Trophoblast cell (in vitro differentiated cells and primary cell): Measurements from ENCODE around the gene GFAP.

Experiments
- DNase-seq, 2 donors: peaks; one replicate each; pipeline ENCODE4 v3.0.0-alpha.2; 2016
- H2AFZ ChIP-seq: 2 replicates; pipeline ENCODE4 v1.6.1; 2013; ENCODE audit warnings: low read length, moderate library complexity, mild to moderate bottlenecking; ENCODE audit not compliant: insufficient read depth, poor library complexity
- H2AK5ac ChIP-seq: 2 replicates; pipeline ENCODE4 v1.6.1; 2013; ENCODE audit warnings: mild to moderate bottlenecking, low read length
- H2BK120ac ChIP-seq: 2 replicates; pipeline ENCODE4 v1.6.1; 2013; ENCODE audit warnings: low read length, mild to moderate bottlenecking, moderate library complexity; ENCODE audit not compliant: insufficient read depth, poor library complexity
- H2BK12ac ChIP-seq: 2 replicates; pipeline ENCODE4 v1.6.1; 2013; ENCODE audit warnings: mild to moderate bottlenecking, low read length, moderate library complexity
- H2BK5ac ChIP-seq: 2 replicates; pipeline ENCODE4 v1.6.1; 2013; ENCODE audit warnings: low read length, low read depth, moderate library complexity, mild to moderate bottlenecking; ENCODE audit not compliant: poor library complexity
- H3K14ac ChIP-seq: 2 replicates; pipeline ENCODE4 v1.6.1; 2013; ENCODE audit warnings: mild to moderate bottlenecking, low read length
- H3K18ac ChIP-seq: 2 replicates; pipeline ENCODE4 v1.6.1; 2013; ENCODE audit warnings: mild to moderate bottlenecking, low read length
- H3K23ac ChIP-seq: 2 replicates; pipeline ENCODE4 v1.6.1; 2013; ENCODE audit warnings: low read length
- H3K27ac ChIP-seq: 2 replicates; pipeline ENCODE4 v1.5.1; 2013; ENCODE audit warnings: low read depth, mild to moderate bottlenecking, inconsistent platforms, low read length, moderate library complexity
- H3K27me3 ChIP-seq: 2 replicates; pipeline ENCODE4 v1.6.1; 2013; ENCODE audit warnings: inconsistent platforms, mild to moderate bottlenecking, low read length, moderate library complexity; ENCODE audit not compliant: insufficient read depth
- H3K36me3 ChIP-seq, 2 experiments: 1 replicate in 1 of 2; 2 replicates in 1 of 2; pipeline ENCODE4 v1.6.1; 2013; ENCODE audit warnings: low read length in 2 of 2, mild to moderate bottlenecking in 2 of 2, moderate library complexity in 1 of 2; ENCODE audit not compliant: insufficient read depth in 2 of 2, control insufficient read depth in 1 of 2
- H3K4ac ChIP-seq: 2 replicates; pipeline ENCODE4 v1.6.1; 2013; ENCODE audit warnings: low read depth, mild to moderate bottlenecking, low read length, moderate library complexity
- H3K4me1 ChIP-seq, 2 experiments: 1 replicate in 1 of 2; 2 replicates in 1 of 2; pipeline ENCODE4 v1.6.1; 2013; ENCODE audit warnings: low read length in 2 of 2, mild to moderate bottlenecking in 2 of 2, moderate library complexity in 1 of 2; ENCODE audit not compliant: insufficient read depth in 2 of 2, control insufficient read depth in 1 of 2
- H3K4me2 ChIP-seq: 2 replicates; pipeline ENCODE4 v1.6.1; 2013; ENCODE audit warnings: inconsistent platforms, mild to moderate bottlenecking, low read length, moderate library complexity
- H3K4me3 ChIP-seq: 2 replicates; pipeline ENCODE4 v1.5.1; 2013; ENCODE audit warnings: mild to moderate bottlenecking, low read depth, low read length, inconsistent platforms
- H3K79me1 ChIP-seq: one replicate; pipeline ENCODE4 v1.6.1; 2013; ENCODE audit warnings: low read length
- H3K79me2 ChIP-seq: 2 replicates; pipeline ENCODE4 v1.6.1; 2013; ENCODE audit warnings: low read length, mild to moderate bottlenecking; ENCODE audit not compliant: control insufficient read depth, insufficient read depth, poor library complexity
- H3K9ac ChIP-seq: 2 replicates; pipeline ENCODE4 v1.6.1; 2013; ENCODE audit warnings: mild to moderate bottlenecking, low read length
- H3K9me3 ChIP-seq: 2 replicates; pipeline ENCODE4 v1.6.1; 2013; ENCODE audit warnings: low read depth, mild to moderate bottlenecking, control low read depth, inconsistent platforms, low read length; ENCODE audit not compliant: insufficient read depth
- H4K12ac ChIP-seq: 2 replicates; pipeline ENCODE4 v1.6.1; 2013; ENCODE audit warnings: low read depth, mild to moderate bottlenecking, low read length, moderate library complexity
- H4K8ac ChIP-seq: 2 replicates; pipeline ENCODE4 v1.6.1; 2013; ENCODE audit warnings: low read depth, mild to moderate bottlenecking, low read length, moderate library complexity
- H4K91ac ChIP-seq: one replicate; pipeline ENCODE4 v1.6.1; 2013; ENCODE audit warnings: low read depth, mild to moderate bottlenecking, low read length, moderate library complexity
- WGBS: extraction: QIAGEN DNeasy Blood & Tissue Kit; methylation state at CpG from one replicate; pipeline ENCODE4 v1.1.7; 2013; ENCODE audit warnings: missing lambda C conversion rate; ENCODE audit not compliant: insufficient read length, insufficient coverage; ENCODE audit errors: extremely low coverage; 5-methylcytosine and 5-hydroxymethylcytosine counted together

GFAP gene

DNA sequence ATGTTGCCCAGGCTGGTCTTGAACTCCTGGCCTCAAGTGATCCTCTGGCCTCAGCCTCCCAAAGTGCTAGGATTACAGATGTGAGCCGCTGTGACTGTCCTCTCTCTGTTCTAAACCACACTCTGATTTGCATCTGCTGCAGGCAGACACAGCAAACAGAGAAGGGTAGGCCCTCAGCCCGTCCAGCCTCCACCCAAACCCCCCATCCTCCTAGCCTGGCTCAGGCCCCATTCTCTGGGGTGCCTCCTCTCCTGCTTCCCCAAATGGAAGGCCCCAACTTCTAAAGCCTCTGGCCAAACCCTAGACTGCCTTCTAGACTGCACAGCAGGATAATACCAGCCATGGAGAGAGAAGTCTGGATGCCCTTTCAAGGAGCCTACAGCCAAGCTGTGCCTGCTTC is 4.1 kb upstream of the GFAP start:
- Histone ChIP-seq H3K23ac (no peak overlapping the region), H2BK12ac (no peak overlapping the region), H3K4me1 (no peaks in the 10 kb centered on the region), H3K4me2 (no peak overlapping the region), H4K8ac (no peak overlapping the region), H3K4ac (no peak overlapping the region), H3K27ac (no peak overlapping the region), H3K9ac (no peak overlapping the region), H3K4me3 (no peak overlapping the region), H2BK120ac (no peak overlapping the region), H3K36me3 (no peaks in the 10 kb centered on the region), H3K27me3 (no peaks in the 10 kb centered on the region), H4K91ac (no peak overlapping the region), H2AK5ac (no peak overlapping the region), H3K18ac (no peak overlapping the region), H2AFZ (no peak overlapping the region), H3K9me3 (no peaks in the 10 kb centered on the region), H3K79me2 (no peaks in the 10 kb centered on the region), H2BK5ac (no peak overlapping the region), H4K12ac (no peak overlapping the region), H3K14ac (no peak overlapping the region), H3K79me1 (no peaks in the 10 kb centered on the region)
- no CpG with 5 or more reads among the region's 2 CpGs for WGBS
- DNase-seq = no peak

DNA sequence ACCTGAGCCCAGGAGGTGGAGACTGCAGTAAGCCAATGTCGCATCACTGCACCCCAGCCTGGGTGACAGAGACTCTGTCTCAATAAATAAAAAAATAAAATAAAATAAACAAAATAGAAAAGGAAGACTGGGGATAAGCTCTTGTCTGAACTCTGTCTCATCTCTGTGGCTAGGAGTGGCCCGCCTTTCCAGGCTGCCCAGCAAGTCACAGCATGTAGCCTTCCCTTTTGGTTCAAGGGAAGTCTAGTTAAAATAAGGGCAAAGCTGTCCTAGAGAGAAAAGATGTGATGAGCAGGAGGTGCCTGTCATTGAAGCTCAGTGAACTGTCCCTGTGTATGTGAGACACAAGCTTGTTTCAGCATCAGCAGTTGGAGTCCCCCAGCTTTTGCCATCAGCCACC is 2.7 kb upstream of the GFAP start:
- Histone ChIP-seq H2AFZ (no peak overlapping the region), H4K12ac (no peak overlapping the region), H2BK12ac (no peak overlapping the region), H3K79me2 (no peaks in the 10 kb centered on the region), H4K8ac (no peak overlapping the region), H3K4me2 (no peak overlapping the region), H3K79me1 (no peaks in the 10 kb centered on the region), H3K14ac (no peak overlapping the region), H2BK120ac (no peak overlapping the region), H3K9me3 (no peaks in the 10 kb centered on the region), H3K36me3 (no peaks in the 10 kb centered on the region), H3K27me3 (no peaks in the 10 kb centered on the region), H3K4ac (no peak overlapping the region), H4K91ac (no peak overlapping the region), H3K4me3 (no peak overlapping the region), H3K9ac (no peak overlapping the region), H2AK5ac (no peak overlapping the region), H2BK5ac (no peak overlapping the region), H3K4me1 (no peaks in the 10 kb centered on the region), H3K18ac (no peak overlapping the region), H3K27ac (no peak overlapping the region), H3K23ac (no peak overlapping the region)
- no CpG with 5 or more reads among the region's 2 CpGs for WGBS
- no peak for DNase-seq

DNA sequence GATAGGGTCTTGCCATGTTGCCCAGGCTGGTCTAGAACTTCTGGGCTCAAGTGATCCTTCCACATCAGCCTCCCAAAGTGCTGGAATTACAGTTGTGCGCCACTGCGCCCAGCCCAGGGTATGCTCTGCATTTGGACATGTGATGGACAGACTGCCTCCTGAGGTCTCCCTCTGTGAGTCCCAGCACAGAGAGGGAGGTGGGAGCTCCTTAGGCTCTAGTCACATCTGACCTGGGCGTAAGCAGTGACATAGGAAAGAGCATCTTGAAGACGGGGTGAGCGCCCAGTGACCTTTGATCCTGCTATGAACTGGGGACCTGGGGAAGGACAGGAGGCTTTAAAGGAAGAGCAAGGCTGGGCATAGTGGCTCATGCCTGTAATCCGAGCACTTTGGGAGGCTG is 2.2 kb upstream of the GFAP start:
- DNase-seq = no peak
- no peaks in the 10 kb centered on the region for H3K27me3 ChIP-seq
- H3K9ac ChIP-seq = no peak overlapping the region
- H2BK12ac ChIP-seq = no peak overlapping the region
- H3K9me3 ChIP-seq = no peaks in the 10 kb centered on the region
- no peak overlapping the region for H2AFZ ChIP-seq
- no peaks in the 10 kb centered on the region for H3K36me3 ChIP-seq
- H4K12ac ChIP-seq = no peak overlapping the region
- H4K8ac ChIP-seq = no peak overlapping the region
- no CpG with 5 or more reads among the region's 6 CpGs for WGBS
- no peak overlapping the region for H3K14ac ChIP-seq
- no peak overlapping the region for H2BK5ac ChIP-seq
- no peaks in the 10 kb centered on the region for H3K4me1 ChIP-seq
- no peak overlapping the region for H3K4me2 ChIP-seq
- H4K91ac ChIP-seq = no peak overlapping the region
- H3K18ac ChIP-seq = no peak overlapping the region
- no peak overlapping the region for H3K23ac ChIP-seq
- H3K79me2 ChIP-seq = no peaks in the 10 kb centered on the region
- no peak overlapping the region for H3K27ac ChIP-seq
- H2BK120ac ChIP-seq = no peak overlapping the region
- no peak overlapping the region for H3K4me3 ChIP-seq
- no peak overlapping the region for H3K4ac ChIP-seq
- no peaks in the 10 kb centered on the region for H3K79me1 ChIP-seq
- no peak overlapping the region for H2AK5ac ChIP-seq

DNA sequence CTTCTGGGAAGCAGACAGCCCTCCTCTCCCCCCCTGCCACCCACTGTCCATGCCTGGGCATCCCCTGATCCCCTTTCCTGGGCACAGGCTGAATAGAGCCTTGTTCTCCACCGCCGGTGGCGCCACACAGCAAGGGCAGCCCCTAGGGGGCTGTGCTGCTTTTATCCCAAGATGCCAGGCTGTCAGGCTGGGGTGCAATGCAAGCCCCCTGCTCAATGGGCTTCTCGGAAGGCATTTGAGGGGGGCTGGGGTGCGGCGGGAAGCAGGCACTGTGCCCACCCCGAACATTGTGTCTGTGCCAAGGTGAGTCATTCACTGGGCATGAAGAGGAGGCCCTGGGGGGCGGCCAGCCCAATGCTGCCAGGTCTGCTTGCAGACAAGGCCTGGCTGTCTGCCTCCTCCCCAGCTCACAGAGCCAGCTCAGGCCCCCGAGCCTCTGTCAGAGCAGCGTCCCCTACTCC is 1.5 kb upstream of the GFAP start:
- Histone ChIP-seq H3K27me3 (no peaks in the 10 kb centered on the region), H2BK12ac (no peak overlapping the region), H3K9me3 (no peaks in the 10 kb centered on the region), H4K12ac (no peak overlapping the region), H2AFZ (no peak overlapping the region), H3K23ac (no peak overlapping the region), H3K9ac (no peak overlapping the region), H3K4ac (no peak overlapping the region), H2BK120ac (no peak overlapping the region), H3K14ac (no peak overlapping the region), H3K18ac (no peak overlapping the region), H3K4me2 (no peak overlapping the region), H2BK5ac (no peak overlapping the region), H4K8ac (no peak overlapping the region), H3K27ac (no peak overlapping the region), H4K91ac (no peak overlapping the region), H3K79me1 (no peaks in the 10 kb centered on the region), H2AK5ac (no peak overlapping the region), H3K4me3 (no peak overlapping the region), H3K79me2 (no peaks in the 10 kb centered on the region), H3K36me3 (no peaks in the 10 kb centered on the region), H3K4me1 (no peaks in the 10 kb centered on the region)
- no peak for DNase-seq
- no CpG with 5 or more reads among the region's 10 CpGs for WGBS
